Skin epidermis (tissue), 12 donors: ENCODE results near the gene VAV2.

Source experiments
- H3K27ac ChIP-seq, 21 experiments: fragments of 200-600 bp; sonication (generic) in 11 of 21; one replicate each; pipeline ENCODE4 v1.5.0; 2020; ENCODE audit warnings: mild to moderate bottlenecking in 3 of 21, inconsistent platforms in 2 of 21, moderate library complexity in 2 of 21
- H3K4me3 ChIP-seq, 7 experiments: fragments of 200-600 bp; sonication (generic) in 2 of 7; one replicate each; pipeline ENCODE4 v1.5.0; 2020; ENCODE audit warnings: inconsistent platforms in 2 of 7, mild to moderate bottlenecking in 2 of 7, moderate library complexity in 1 of 7

The VAV2 gene

DNA sequence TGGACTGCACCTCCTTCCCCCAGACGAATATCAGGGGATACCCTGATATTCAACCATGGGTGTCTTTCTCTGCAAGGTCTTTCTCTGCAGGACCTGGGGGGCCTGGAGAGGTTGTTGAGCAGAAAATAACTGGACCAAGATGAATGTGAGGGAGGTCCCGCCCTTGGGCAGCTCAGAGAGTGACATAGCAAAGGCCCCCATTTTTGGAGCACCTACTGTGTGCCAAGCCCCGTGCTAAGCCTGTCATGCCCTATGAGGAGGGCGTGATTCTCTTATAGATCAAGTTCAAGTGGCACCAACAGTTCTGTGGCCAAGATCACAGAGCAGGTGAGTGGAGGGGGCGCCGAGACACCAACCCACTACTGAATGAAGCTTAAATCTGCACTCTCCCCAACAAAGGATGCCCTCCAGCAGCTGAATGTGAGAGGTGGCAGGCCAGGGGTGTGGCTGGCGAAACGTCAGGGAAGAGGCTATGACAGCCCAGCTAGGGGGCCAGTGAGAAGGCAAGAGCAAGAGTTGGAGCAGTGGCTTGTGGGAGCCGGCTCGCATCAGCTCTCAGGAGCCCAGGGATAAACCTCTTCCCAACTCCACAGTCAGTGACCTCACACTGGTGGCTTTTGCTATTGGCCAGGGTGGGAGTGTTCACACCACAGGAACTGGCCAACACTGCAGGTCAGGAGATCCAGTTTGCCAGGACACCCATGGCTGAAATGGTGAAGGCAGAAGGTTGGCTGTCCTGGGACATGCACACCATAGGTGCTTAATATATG, 259.3 kb downstream of the VAV2 start:
- H3K4me3 ChIP-seq, result no peak overlapping the region
- no peak overlapping the region for H3K27ac ChIP-seq

DNA sequence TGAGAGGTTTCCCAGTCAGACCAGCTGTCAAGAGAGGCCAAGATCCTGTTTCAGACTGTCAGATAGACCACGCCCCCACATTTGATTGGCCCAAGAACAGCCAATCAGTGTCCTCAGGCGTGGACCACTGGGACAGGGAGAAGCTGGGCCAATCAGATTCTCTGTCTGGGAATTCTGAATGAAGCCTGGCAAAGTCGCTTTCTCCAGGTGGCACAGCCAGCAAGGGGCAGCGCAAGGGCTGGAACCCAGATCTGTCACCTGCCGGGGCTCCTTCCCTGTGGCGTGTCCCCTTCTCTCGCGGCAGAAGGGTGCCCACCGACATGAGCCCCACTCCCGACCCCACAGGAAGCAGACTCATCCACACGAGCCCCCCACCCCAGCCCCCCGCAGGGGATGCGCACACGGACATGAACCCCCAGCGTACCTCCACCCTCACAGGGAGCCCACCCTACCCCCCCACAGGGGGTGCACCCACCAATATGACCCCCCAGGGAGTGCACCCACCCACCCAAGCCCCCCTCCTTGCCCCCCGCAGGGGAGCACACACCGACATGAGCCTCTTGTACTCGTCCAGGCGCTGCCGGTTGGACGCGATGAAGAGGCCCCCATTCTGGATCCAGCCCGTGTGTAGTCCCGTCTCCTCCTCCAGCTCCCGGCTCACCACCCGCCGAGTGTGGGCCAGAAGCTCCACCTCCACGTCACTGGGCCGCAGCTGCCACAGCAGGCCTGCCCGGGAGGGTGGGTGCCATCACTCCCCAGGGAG, 260.1 kb downstream of the VAV2 start:
- no peak overlapping the region for H3K27ac ChIP-seq
- no peak overlapping the region for H3K4me3 ChIP-seq

GRCh38 chr9:133730994-133731715, 261.0 kb downstream of the VAV2 start:
- no peak overlapping the region for H3K27ac ChIP-seq
- H3K4me3 ChIP-seq, result no peak overlapping the region

DNA sequence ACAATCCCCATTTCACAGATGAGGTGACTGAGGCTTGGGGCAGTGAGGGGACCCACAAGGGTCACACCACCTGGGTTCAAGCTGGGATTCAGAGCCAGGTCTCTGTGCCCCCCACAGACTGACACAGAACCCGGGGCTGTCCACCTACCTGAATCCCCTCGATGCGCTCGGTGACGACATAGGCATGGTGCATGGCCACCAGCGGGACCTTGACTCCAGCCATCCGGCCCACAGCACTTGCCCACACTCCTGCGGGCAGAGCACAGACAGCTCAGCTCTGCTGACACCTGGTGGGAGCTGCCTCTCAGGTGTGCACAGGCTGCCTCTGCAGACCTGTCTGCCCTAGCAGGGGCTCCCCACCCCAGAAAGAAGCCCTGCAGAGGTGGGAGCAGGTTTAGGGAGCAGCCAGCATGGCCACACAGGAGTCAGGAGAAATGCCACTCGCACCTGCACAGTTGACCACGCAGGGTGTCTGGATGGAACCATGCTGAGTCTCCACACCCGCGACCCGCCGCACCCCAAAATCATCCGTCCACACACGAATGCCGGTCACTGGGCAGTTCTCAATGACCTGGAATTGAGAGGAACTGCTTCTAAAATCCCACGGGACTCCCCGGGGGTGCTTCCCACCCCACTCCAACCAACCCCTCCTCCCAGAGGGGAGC, 262.4 kb downstream of the VAV2 start:
- H3K4me3 ChIP-seq, result no peak overlapping the region
- no peak overlapping the region for H3K27ac ChIP-seq

DNA sequence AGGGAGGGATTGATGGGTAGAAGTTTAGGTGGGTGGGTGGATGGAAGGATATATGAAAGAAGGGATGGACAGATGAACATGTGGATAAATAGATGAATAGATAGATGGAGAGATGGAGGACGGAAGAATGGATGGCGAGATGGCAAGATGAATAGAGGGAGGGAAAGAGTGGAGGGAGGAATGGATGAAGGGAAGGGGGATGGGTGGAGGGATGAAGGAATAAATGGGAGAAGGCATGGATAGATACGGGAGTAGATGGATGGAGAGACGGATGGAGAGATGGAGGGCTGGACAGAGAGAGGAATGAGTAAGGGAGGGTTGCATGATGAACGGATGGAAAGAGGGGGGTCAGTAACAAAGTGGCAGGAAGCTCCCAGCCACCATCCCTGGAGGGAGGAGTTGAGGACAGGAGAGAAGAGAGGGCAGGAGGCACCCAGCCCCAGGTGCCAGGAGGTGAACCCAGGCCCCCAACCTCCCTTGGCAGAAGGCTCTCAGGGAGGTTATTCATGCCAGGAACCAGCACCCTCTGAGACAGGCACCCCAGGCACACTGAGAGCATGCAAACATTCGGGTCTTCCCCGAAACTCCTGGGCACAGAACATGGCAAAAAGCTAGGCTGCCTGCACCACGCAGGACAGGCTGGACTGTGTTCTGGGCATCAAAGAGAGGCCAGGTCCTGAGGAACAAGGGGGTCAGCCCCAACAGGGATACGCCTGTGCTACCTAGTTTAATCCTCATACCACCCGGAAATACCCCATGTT, 263.1 kb downstream of the VAV2 start:
- Histone ChIP-seq H3K4me3 (no peak overlapping the region), H3K27ac (no peak overlapping the region)

DNA sequence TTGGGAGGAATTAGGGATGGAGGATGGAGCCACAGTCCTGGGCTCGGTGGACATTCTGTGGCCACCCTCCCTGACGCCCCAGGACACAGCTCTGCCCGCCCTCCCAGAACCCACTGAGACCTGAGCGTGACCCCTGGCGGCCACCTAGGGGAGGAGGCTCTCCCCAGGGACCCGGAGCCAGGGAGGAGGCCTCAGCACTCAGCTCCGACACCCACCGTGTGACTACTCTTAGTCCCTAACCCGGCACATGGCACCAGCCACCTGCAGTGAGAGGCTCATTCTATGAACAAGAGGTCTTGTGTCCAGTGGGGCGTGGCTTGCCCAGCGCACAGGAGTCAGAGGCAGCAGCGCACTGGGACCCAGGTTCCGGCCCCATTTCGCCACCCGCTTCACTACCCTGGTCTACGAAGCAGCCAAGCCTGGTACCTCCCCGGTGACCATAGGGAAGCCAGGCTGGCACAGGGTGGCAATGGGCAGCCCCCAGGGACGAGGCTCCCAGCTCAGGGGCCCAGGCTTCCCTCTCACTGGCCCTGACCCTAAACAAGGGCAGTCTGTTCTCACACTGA, 264.2 kb downstream of the VAV2 start:
- H3K27ac ChIP-seq, result no peak overlapping the region
- no peak overlapping the region for H3K4me3 ChIP-seq

- H3K4me3 ChIP-seq, result no peak overlapping the region
- H3K27ac ChIP-seq, result no peak overlapping the region
These were observed 264.7 kb downstream of the VAV2 start for GRCh38 chr9:133727277-133727875.

DNA sequence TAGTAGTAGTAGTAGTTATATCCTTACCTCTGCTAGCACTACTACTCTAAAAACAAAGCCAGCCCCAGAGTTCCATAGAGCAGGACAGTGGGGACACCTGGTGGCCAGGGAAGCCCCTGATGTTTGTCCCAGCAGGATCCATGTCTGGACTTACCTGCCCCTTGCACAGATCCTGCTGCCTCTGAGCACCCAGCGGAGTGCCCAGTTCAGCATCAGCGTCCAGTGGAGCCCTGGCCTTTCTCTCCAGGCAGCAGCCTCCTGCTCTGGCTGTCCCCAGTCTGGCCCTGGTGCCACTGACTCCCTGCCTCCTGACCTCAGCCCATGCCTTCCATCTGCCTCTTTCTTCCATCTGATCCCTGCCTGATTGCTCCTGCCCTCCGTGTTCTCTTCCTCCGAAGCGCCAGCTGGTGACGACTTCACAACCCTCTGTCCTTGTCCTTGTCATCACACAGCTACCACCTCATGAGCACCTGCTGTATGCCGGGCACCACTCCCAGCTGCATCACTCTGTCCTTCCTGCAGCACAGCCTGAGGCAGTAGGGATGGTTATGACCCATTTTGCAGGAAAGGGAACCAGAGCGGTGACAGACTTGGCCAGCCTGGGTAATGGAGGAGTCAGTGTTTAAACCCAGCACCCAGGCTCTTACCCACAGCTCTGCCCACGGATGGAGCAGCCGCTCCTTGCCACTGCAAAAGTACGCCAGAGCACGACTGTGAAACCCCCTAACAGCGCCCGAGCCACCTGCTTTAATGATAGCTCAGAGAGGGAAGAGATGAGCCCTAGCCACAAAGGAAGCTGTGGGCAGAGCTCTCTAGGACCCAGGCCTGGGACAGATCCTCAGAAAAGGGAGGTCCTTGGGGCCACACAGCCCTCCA, 265.5 kb downstream of the VAV2 start:
- Histone ChIP-seq H3K4me3 (no peak overlapping the region), H3K27ac (no peak overlapping the region)

DNA sequence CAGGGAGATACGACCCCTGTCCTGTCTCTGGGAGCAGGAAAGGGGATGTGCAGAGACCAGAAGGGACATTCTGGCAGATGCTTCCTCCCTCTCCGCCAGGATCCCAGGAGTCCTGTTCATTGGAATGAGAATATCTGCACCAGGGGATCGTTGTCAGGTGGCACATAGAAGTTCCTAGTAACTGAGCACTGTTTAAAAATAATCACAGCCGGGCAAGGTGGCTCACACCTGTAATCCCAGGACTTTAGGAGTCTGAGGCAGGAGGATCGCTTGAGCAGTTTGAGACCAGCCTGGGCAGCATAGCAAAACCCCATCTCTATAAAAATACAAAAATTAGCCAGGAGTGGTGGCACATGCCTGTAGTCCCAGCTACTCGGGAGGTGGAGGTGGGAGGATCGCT, 266.2 kb downstream of the VAV2 start:
- Histone ChIP-seq H3K4me3 (no peak overlapping the region), H3K27ac (no peak overlapping the region)

- Histone ChIP-seq H3K27ac (no peak overlapping the region), H3K4me3 (no peak overlapping the region)
These were observed 273.4 kb downstream of the VAV2 start for GRCh38 chr9:133718563-133719315.

GRCh38 chr9:133717113-133718031, 274.8 kb downstream of the VAV2 start:
- H3K27ac ChIP-seq, result no peak overlapping the region
- no peak overlapping the region for H3K4me3 ChIP-seq

GRCh38 chr9:133716564-133717112, 275.5 kb downstream of the VAV2 start:
- Histone ChIP-seq H3K4me3 (no peak overlapping the region), H3K27ac (peak overlapping the region in 1 of 21 experiments; percentile 38)

GRCh38 chr9:133715866-133716563, 276.1 kb downstream of the VAV2 start:
- H3K4me3 ChIP-seq, result no peak overlapping the region
- H3K27ac ChIP-seq, result peak overlapping the region in 3 of 21 experiments; percentile 19 to 38 (median 23)

- Histone ChIP-seq H3K27ac (peak overlapping the region in 3 of 21 experiments; percentile 19 to 38 (median 23)), H3K4me3 (no peak overlapping the region)
These were observed 276.7 kb downstream of the VAV2 start for GRCh38 chr9:133715295-133715865.
